ENCODE measurements around the gene TFCP2. TPM values are rescaled to one million over a fixed set of nuclear protein-coding genes. Genes with fewer than 3 reads are reported as not detected.

The TFCP2 gene
- polyA plus RNA-seq, 1 donor (not counting 4 experiments of a cell fraction or from before 2014, with no cell fraction given) = 27.2 TPM

DNA sequence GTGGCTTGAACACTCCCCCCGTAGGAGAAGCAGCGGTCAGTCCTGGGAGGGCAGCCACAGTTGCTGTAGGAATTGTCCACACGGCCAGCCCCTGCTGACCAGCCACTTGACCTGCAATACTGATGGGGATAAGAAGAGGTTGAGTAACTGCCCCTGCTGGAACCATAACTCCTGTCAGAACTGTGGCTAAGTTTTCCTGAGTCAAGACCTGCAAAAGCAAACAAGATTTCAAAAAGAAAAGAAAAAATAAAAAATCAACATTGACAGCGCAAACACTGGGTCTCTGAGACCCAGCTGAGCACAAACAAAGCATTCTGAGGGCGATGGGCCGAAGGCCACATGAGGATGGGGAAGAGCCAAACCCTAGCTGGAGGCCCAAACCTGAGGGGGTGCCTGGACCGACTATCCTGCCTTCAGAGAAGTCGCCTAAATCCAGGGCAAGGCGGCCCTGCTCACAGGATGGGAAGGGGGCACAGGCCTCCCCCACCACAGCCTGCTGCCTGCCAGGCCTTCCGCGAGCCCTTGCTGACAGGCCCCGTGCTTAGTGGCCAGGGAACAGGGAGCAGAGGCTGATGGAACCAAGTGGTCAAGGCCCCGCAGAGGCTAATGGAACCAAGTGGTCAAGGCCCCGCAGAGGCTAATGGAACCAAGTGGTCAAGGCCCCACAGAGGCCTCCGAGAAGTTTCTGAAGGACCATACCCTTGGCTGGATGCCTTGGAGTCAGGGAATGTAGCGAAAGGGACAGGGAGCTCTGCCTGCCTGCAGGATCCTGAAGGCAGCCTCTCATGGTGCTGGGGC, 25.8 kb upstream of the TFCP2 start:
- H3K79me2 ChIP-seq (ENCODE audit: control insufficient read depth, insufficient read depth, low read length) = no peaks in the 10 kb centered on the region
- dilution Hi-C loops (cut with MboI; ENCODE audit: extremely low pct_ligation_motif_present, low sequenced_read_pairs) = no loop called here
- H3K27me3 ChIP-seq (ENCODE audit: control insufficient read depth, extremely low read depth, insufficient read depth, low read length) = no peaks in the 10 kb centered on the region
- H3K4me2 ChIP-seq (ENCODE audit: control insufficient read depth, extremely low read depth, insufficient read depth, low read depth, low read length) = no peak overlapping the region
- no peaks in the 10 kb centered on the region for H4K20me1 ChIP-seq (ENCODE audit: control insufficient read depth, extremely low read depth, insufficient read depth, low read length)
- no peak for TF ChIP-seq EZH2 (IDR thresholded peaks at IDR 0.05; ENCODE audit: low read length)
- TF ChIP-seq, protein P1, sequence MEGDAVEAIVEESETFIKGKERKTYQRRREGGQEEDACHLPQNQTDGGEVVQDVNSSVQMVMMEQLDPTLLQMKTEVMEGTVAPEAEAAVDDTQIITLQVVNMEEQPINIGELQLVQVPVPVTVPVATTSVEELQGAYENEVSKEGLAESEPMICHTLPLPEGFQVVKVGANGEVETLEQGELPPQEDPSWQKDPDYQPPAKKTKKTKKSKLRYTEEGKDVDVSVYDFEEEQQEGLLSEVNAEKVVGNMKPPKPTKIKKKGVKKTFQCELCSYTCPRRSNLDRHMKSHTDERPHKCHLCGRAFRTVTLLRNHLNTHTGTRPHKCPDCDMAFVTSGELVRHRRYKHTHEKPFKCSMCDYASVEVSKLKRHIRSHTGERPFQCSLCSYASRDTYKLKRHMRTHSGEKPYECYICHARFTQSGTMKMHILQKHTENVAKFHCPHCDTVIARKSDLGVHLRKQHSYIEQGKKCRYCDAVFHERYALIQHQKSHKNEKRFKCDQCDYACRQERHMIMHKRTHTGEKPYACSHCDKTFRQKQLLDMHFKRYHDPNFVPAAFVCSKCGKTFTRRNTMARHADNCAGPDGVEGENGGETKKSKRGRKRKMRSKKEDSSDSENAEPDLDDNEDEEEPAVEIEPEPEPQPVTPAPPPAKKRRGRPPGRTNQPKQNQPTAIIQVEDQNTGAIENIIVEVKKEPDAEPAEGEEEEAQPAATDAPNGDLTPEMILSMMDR (optimal IDR thresholded peaks at IDR 0.05 in 1 of 3, IDR thresholded peaks at IDR 0.05 in 1 of 3, conservative IDR thresholded peaks at IDR 0.05 in 1 of 3; ENCODE audit: extremely low read depth in 1 of 3, insufficient read depth in 2 of 3, low read length in 3 of 3) = no peak
- no peaks in the 10 kb centered on the region for H3K36me3 ChIP-seq (ENCODE audit: control insufficient read depth in 2 of 2, extremely low read depth in 1 of 2, insufficient read depth in 2 of 2, low read length in 2 of 2)
- FAIRE-seq = no peak
- H3K4me1 ChIP-seq (ENCODE audit: control insufficient read depth, extremely low read depth, insufficient read depth, low read length) = no peaks in the 10 kb centered on the region
- no peaks in the 10 kb centered on the region for H3K9me1 ChIP-seq (ENCODE audit: control insufficient read depth, extremely low read depth, insufficient read depth, low read length)
- no peaks in the 10 kb centered on the region for H3K9me3 ChIP-seq (ENCODE audit: control insufficient read depth, low read depth, low read length)
- no peak overlapping the region for H2AFZ ChIP-seq (ENCODE audit: control insufficient read depth, low read length)
- no peak overlapping the region for H3K27ac ChIP-seq (ENCODE audit: control insufficient read depth, insufficient read depth, low read length)
- no peak overlapping the region for H3K4me3 ChIP-seq (ENCODE audit: control insufficient read depth in 2 of 3, extremely low read depth in 1 of 3, insufficient read depth in 2 of 3, low read depth in 1 of 3, low read length in 3 of 3)
- DNase-seq (ENCODE audit: low read depth, low spot score) = no peak
- H3K9ac ChIP-seq (ENCODE audit: control insufficient read depth, extremely low read depth, insufficient read depth, low read length) = no peak overlapping the region

DNA sequence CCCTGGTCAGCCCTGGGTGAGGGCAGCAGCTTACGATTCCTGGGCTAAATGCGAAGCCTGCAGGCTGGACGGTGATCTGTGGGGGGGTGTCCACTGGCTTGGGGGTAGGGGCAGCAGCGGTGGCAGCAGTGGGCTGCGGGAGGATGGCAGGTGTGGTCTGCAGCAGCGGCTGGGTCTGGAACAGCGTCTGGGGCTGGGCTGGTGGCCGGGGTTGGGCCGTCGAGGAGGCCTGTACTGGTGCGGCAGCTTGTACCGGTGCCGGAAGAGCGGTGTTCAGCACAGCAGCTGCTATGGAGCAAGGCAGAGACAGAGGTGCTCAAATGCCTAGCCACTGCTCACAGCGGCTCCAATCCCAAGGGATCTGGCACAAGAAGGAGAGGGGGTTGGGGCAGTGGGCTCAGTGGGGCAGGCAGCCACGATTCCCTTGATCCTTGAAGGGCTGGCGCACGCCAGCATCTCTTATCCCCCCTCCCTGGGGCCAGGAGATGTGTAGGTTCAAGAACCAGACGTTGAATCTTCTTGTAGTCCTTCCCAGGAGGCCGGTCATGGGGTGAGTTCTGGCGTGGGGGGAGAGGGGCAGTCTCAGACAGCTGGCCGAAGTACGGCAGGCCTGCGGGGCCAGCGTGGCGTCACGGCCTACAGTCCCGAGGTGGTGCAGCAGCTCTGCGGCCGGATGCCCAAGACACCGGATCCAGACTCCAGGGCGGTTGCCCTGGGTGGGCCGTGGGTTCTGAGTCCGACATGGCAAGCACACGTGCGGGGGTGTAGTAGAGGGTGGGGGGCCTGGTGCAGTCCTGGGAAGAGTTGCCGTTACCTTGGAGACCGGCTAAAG, 25.0 kb upstream of the TFCP2 start:
- Histone ChIP-seq H3K9me3 (ENCODE audit: control insufficient read depth, low read depth, low read length) (no peaks in the 10 kb centered on the region), H2AFZ (ENCODE audit: control insufficient read depth, low read length) (no peak overlapping the region), H3K4me3 (ENCODE audit: control insufficient read depth in 2 of 3, extremely low read depth in 1 of 3, insufficient read depth in 2 of 3, low read depth in 1 of 3, low read length in 3 of 3) (no peak overlapping the region), H3K4me1 (ENCODE audit: control insufficient read depth, extremely low read depth, insufficient read depth, low read length) (no peaks in the 10 kb centered on the region), H4K20me1 (ENCODE audit: control insufficient read depth, extremely low read depth, insufficient read depth, low read length) (no peaks in the 10 kb centered on the region), H3K9ac (ENCODE audit: control insufficient read depth, extremely low read depth, insufficient read depth, low read length) (no peak overlapping the region), H3K27ac (ENCODE audit: control insufficient read depth, insufficient read depth, low read length) (no peak overlapping the region), H3K79me2 (ENCODE audit: control insufficient read depth, insufficient read depth, low read length) (no peaks in the 10 kb centered on the region), H3K27me3 (ENCODE audit: control insufficient read depth, extremely low read depth, insufficient read depth, low read length) (no peaks in the 10 kb centered on the region), H3K36me3 (ENCODE audit: control insufficient read depth in 2 of 2, extremely low read depth in 1 of 2, insufficient read depth in 2 of 2, low read length in 2 of 2) (no peaks in the 10 kb centered on the region), H3K4me2 (ENCODE audit: control insufficient read depth, extremely low read depth, insufficient read depth, low read depth, low read length) (no peak overlapping the region), H3K9me1 (ENCODE audit: control insufficient read depth, extremely low read depth, insufficient read depth, low read length) (no peaks in the 10 kb centered on the region)
- DNase-seq (ENCODE audit: low read depth, low spot score) (no peak), FAIRE-seq (no peak)
- TF ChIP-seq, protein P1 (optimal IDR thresholded peaks at IDR 0.05 in 1 of 3, IDR thresholded peaks at IDR 0.05 in 1 of 3, conservative IDR thresholded peaks at IDR 0.05 in 1 of 3; ENCODE audit: extremely low read depth in 1 of 3, insufficient read depth in 2 of 3, low read length in 3 of 3) = no peak
- no peak for TF ChIP-seq EZH2 (IDR thresholded peaks at IDR 0.05; ENCODE audit: low read length)
- dilution Hi-C loops (cut with MboI; ENCODE audit: extremely low pct_ligation_motif_present, low sequenced_read_pairs) = no loop called here
